ENCODE data around the gene ART5.

DNA sequence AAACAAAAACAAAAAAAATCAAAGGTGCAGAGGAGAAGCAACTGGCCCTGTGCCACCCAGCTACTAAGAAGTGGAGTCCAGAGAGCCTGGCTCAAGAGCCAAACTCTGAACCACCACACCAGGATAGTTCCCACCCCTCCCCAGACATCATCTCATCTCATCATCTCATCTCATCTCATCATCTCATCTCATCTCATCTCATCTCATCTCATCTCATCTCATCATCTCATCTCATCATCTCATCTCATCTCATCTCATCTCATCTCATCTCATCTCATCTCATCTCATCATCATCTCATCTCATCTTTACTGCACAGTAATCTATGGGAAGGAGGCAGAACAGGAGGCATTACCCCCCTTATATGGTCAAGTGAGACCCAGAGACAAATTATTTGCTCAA is 21.1 kb upstream of the ART5 start:
- no peak for TF ChIP-seq CTCF (conservative IDR thresholded peaks at IDR 0.05; ENCODE audit: low read depth, low read length)
- no peak for TF ChIP-seq EZH2 (IDR thresholded peaks at IDR 0.05; ENCODE audit: low read length, unreplicated experiment)

All from PC-3 (cell line).